Measurements from ENCODE around the gene SOX13.

Gene SOX13

DNA sequence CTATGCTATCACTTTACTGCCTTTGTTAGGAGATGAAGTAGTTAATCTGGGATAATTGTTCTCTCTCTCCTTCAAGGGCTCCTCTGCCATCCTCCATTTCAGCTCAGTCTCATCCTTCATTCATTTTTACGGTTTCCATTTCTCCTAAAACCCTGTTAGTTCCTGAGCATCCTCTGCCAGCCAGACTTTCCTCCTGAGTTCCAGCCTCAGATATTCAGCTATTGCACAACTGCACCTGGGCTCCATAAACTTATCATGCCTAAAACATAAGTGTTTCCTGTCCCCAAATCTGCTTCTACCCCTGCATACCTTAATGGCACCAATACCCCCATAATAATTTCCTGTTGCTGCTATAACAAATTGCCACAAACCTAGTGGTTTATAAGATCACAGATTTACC lies 39.6 kb upstream of the SOX13 start:
- H3K36me3 ChIP-seq (ENCODE audit: control insufficient read depth, low read length): no peaks in the 10 kb centered on the region
- no peaks in the 10 kb centered on the region for H3F3A ChIP-seq (ENCODE audit: control insufficient read depth, insufficient read depth)
- H3K4me3 ChIP-seq (ENCODE audit: low read length): no peak overlapping the region
- no peaks in the 10 kb centered on the region for H3K4me1 ChIP-seq (ENCODE audit: control insufficient read depth, low read length)
- H4K20me1 ChIP-seq (ENCODE audit: control insufficient read depth, insufficient read depth, low read depth, low read length): no peaks in the 10 kb centered on the region
- no peak overlapping the region for H3K27ac ChIP-seq (ENCODE audit: low read depth, low read length)
- H3K9me3 ChIP-seq (ENCODE audit: control insufficient read depth, insufficient read depth, low read length): no peaks in the 10 kb centered on the region
- TF ChIP-seq EZH2phosphoT487 (IDR thresholded peaks at IDR 0.05; ENCODE audit: borderline replicate concordance, low read length): no peak
- TF ChIP-seq, protein P1, sequence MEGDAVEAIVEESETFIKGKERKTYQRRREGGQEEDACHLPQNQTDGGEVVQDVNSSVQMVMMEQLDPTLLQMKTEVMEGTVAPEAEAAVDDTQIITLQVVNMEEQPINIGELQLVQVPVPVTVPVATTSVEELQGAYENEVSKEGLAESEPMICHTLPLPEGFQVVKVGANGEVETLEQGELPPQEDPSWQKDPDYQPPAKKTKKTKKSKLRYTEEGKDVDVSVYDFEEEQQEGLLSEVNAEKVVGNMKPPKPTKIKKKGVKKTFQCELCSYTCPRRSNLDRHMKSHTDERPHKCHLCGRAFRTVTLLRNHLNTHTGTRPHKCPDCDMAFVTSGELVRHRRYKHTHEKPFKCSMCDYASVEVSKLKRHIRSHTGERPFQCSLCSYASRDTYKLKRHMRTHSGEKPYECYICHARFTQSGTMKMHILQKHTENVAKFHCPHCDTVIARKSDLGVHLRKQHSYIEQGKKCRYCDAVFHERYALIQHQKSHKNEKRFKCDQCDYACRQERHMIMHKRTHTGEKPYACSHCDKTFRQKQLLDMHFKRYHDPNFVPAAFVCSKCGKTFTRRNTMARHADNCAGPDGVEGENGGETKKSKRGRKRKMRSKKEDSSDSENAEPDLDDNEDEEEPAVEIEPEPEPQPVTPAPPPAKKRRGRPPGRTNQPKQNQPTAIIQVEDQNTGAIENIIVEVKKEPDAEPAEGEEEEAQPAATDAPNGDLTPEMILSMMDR (IDR thresholded peaks at IDR 0.05; ENCODE audit: low read depth, low read length, poor library complexity, severe bottlenecking): no peak
- H3K27me3 ChIP-seq (ENCODE audit: control insufficient read depth, low read length): 0 out of 2 replicates have a peak, but pooled peaks cover 7% of the 10 kb centered on the region
- H3K4me2 ChIP-seq (ENCODE audit: low read length): no peak overlapping the region
- H3K9me2 ChIP-seq (replicated peaks; ENCODE audit: control insufficient read depth, low read length): no peaks in the 10 kb centered on the region
- no peaks in the 10 kb centered on the region for H3K79me2 ChIP-seq (ENCODE audit: control insufficient read depth, low read length)

DNA sequence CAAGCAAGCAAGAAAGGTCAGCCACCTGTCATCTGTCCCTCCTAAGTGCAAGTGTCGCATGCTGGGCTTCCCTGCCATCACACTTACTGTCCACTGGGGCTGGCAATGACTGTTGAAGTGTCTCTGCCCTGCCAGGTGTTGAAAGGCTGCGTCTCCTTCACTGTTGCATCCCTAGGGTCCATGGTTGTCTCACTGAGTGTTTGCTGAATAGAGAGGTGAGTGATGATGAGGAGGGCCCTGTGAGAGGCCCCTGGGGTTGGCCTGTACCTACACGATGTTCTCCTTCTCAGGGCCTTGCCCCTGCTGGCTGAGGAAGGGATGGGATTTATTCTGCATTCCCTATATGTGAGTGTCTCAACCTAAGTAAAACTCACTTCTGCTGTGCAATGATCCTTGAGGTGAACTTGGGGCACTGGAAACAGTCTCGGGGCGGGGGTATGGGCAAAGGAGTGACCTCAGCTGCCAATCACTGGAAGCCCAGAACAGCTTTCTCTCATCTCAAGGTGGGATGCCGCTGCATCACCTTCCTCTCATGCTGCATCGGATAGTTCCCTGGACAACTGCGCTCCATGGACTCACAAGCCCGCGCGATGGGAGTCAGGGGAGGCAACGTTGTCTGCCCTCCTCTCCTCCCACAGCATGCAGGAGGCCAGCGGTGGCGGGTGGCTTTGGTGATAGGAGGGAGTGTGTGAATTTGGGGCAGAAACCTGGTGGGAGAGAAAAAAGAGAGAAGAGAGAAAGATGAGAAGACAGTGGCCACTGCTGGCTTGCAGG lies 35.8 kb upstream of the SOX13 start:
- Histone ChIP-seq H3K27ac (ENCODE audit: low read depth, low read length) (no peak overlapping the region), H3F3A (ENCODE audit: control insufficient read depth, insufficient read depth) (no peaks in the 10 kb centered on the region), H3K79me2 (ENCODE audit: control insufficient read depth, low read length) (no peaks in the 10 kb centered on the region), H3K4me2 (ENCODE audit: low read length) (no peak overlapping the region), H3K4me3 (ENCODE audit: low read length) (no peak overlapping the region), H3K9me3 (ENCODE audit: control insufficient read depth, insufficient read depth, low read length) (no peaks in the 10 kb centered on the region), H3K27me3 (ENCODE audit: control insufficient read depth, low read length) (0 out of 2 replicates have a peak, but pooled peaks cover 7% of the 10 kb centered on the region), H3K36me3 (ENCODE audit: control insufficient read depth, low read length) (no peaks in the 10 kb centered on the region), H4K20me1 (ENCODE audit: control insufficient read depth, insufficient read depth, low read depth, low read length) (no peaks in the 10 kb centered on the region), H3K9me2 (replicated peaks; ENCODE audit: control insufficient read depth, low read length) (no peaks in the 10 kb centered on the region), H3K4me1 (ENCODE audit: control insufficient read depth, low read length) (no peaks in the 10 kb centered on the region)
- no peak for TF ChIP-seq EZH2phosphoT487 (IDR thresholded peaks at IDR 0.05; ENCODE audit: borderline replicate concordance, low read length)
- TF ChIP-seq, protein P1 (IDR thresholded peaks at IDR 0.05; ENCODE audit: low read depth, low read length, poor library complexity, severe bottlenecking): no peak

DNA sequence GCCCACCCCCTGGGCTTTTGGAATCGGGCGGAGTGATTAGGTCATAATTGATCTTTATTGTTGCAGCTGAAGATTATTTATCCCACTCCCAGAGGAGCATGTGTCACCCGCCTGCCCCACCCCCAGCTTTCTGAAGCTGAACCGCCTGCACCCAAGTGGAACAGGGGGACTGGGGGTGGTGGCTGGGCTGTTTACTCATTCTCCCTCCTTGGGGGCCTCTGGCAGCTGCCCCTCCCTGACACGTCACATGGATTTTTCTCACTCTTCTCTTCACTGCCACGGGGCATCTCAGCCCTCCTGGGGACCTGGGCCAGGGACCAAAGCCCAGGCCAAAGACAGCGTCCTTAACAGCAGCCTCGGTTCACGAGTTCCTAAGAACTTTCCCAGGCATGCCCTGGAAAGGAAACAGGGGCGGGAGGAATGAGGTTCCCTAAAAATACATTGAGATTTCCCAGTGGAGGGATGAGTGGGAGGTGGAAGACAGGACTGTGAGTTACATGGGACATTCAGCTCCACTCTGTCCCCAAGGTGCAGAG lies 31.6 kb upstream of the SOX13 start:
- H3K36me3 ChIP-seq (ENCODE audit: control insufficient read depth, low read length): no peaks in the 10 kb centered on the region
- no peaks in the 10 kb centered on the region for H3K27me3 ChIP-seq (ENCODE audit: control insufficient read depth, low read length)
- TF ChIP-seq EZH2phosphoT487 (IDR thresholded peaks at IDR 0.05; ENCODE audit: borderline replicate concordance, low read length): no peak
- TF ChIP-seq, protein P1 (IDR thresholded peaks at IDR 0.05; ENCODE audit: low read depth, low read length, poor library complexity, severe bottlenecking): no peak
- H3F3A ChIP-seq (ENCODE audit: control insufficient read depth, insufficient read depth): no peaks in the 10 kb centered on the region
- no peaks in the 10 kb centered on the region for H3K79me2 ChIP-seq (ENCODE audit: control insufficient read depth, low read length)
- no peaks in the 10 kb centered on the region for H3K9me2 ChIP-seq (replicated peaks; ENCODE audit: control insufficient read depth, low read length)
- no peaks in the 10 kb centered on the region for H3K9me3 ChIP-seq (ENCODE audit: control insufficient read depth, insufficient read depth, low read length)
- H3K27ac ChIP-seq (ENCODE audit: low read depth, low read length): no peak overlapping the region
- no peaks in the 10 kb centered on the region for H4K20me1 ChIP-seq (ENCODE audit: control insufficient read depth, insufficient read depth, low read depth, low read length)
- H3K4me1 ChIP-seq (ENCODE audit: control insufficient read depth, low read length): no peaks in the 10 kb centered on the region
- no peak overlapping the region for H3K4me3 ChIP-seq (ENCODE audit: low read length)
- H3K4me2 ChIP-seq (ENCODE audit: low read length): no peak overlapping the region

Measured in DOHH2 (cell line).